GM13977 (cell line): ENCODE data around the gene KPTN.

Source experiments
- DNase-seq: peaks from one replicate; pipeline ENCODE4 v3.0.0; 2012; ENCODE audit warnings: low spot score
- CTCF ChIP-seq: IDR thresholded peaks from 2 replicates; pipeline ENCODE4 v1.5.1; 2012; ENCODE audit warnings: mild to moderate bottlenecking, control low read depth; ENCODE audit not compliant: insufficient read depth; ENCODE audit errors: extremely low read depth, missing control alignments
- in situ Hi-C: fragments of 300-500 bp; cut with MboI; formaldehyde crosslinking; loops from one replicate; pipeline ENCODE4 v1.12.0; 2022; ENCODE audit warnings: low sequenced_read_pairs, low pct_unique_long_range_greater_than_20kb, mixed read lengths, inconsistent platforms; ENCODE audit not compliant: unreplicated experiment

Gene KPTN

GRCh38 chr19:47432499-47432898, 51.5 kb downstream of the KPTN start:
- DNase-seq, result no peak
- in situ Hi-C loops, result no loop called here
- no peak for TF ChIP-seq CTCF

- in situ Hi-C loops, result no loop called here
- no peak for DNase-seq
- TF ChIP-seq CTCF, result no peak
Observed at GRCh38 chr19:47432091-47432490, 51.9 kb downstream of the KPTN start.

- in situ Hi-C loops, result no loop called here
- DNase-seq, result no peak
- peak; percentile 13 for TF ChIP-seq CTCF
Observed at GRCh38 chr19:47430041-47430802, 53.8 kb downstream of the KPTN start.

- TF ChIP-seq CTCF, result no peak
- DNase-seq, result no peak
- in situ Hi-C loops, result no loop called here
Observed at GRCh38 chr19:47429140-47429793, 54.8 kb downstream of the KPTN start.

GRCh38 chr19:47428177-47428894, 55.7 kb downstream of the KPTN start:
- TF ChIP-seq CTCF, result no peak
- in situ Hi-C loops, result no loop called here
- DNase-seq, result peak; percentile 96

- TF ChIP-seq CTCF, result peak; percentile 88
- in situ Hi-C loops, result no loop called here
Observed at GRCh38 chr19:47427241-47428176, 56.5 kb downstream of the KPTN start.

More at GRCh38 chr19:47427241-47428176, 56.5 kb downstream of the KPTN start:
- DNase-seq, result peak; percentile 87
